Measurements from ENCODE around the gene USP36. TPM values are rescaled to one million over a fixed set of nuclear protein-coding genes. Genes with fewer than 3 reads are reported as not detected.
A peak's percentile ranks its signal among the peaks of the same experiment; 100 is the strongest.

The USP36 gene
- total and polyA plus RNA-seq, 4 donors, result 22.2 to 61.5 (median 44.9) TPM

GRCh38 chr17:78777881-78778280, 62.7 kb downstream of the USP36 start:
- Histone ChIP-seq H3K4me3 (no peak overlapping the region), H3K27me3 (ENCODE audit: control insufficient read depth in 3 of 3, insufficient read depth in 3 of 3, low read length in 2 of 3) (no peaks in the 10 kb centered on the region), H3K4me1 (ENCODE audit: control insufficient read depth in 5 of 5, insufficient read depth in 5 of 5, low read length in 5 of 5) (peaks cover 0 to 11% (median 5%) of the 10 kb centered on the region in 5 donors), H3K36me3 (ENCODE audit: control insufficient read depth in 4 of 4, insufficient read depth in 4 of 4, low read length in 4 of 4) (no peaks in the 10 kb centered on the region), H3K27ac (ENCODE audit: low read depth in 1 of 2, low read length in 1 of 2) (no peak overlapping the region), H3K9ac (ENCODE audit: insufficient read depth in 1 of 2, low read length in 2 of 2) (no peak overlapping the region), H3K9me3 (ENCODE audit: control insufficient read depth in 4 of 4, insufficient read depth in 3 of 4, low read length in 3 of 4) (no peaks in the 10 kb centered on the region)
- WGBS, 2 donors, result 84% methylated on average over 4 of the region's 4 CpGs
- no peak for TF ChIP-seq CTCF (IDR thresholded peaks at IDR 0.05; ENCODE audit: control extremely low read depth, extremely low read depth)
- ATAC-seq (ENCODE audit: insufficient read depth, low FRiP score) (no peak), DNase-seq (no peak)

GRCh38 chr17:78774956-78775571, 65.5 kb downstream of the USP36 start:
- DNase-seq, result no peak
- no peak for ATAC-seq (ENCODE audit: insufficient read depth, low FRiP score)
- no peak for TF ChIP-seq CTCF (IDR thresholded peaks at IDR 0.05; ENCODE audit: control extremely low read depth, extremely low read depth)
- Histone ChIP-seq H3K9ac (ENCODE audit: insufficient read depth in 1 of 2, low read length in 2 of 2) (no peak overlapping the region), H3K36me3 (ENCODE audit: control insufficient read depth in 4 of 4, insufficient read depth in 4 of 4, low read length in 4 of 4) (no peaks in the 10 kb centered on the region), H3K27ac (ENCODE audit: low read depth in 1 of 2, low read length in 1 of 2) (peak overlapping the region in 1 of 2 donors; percentile 74), H3K4me1 (ENCODE audit: control insufficient read depth in 5 of 5, insufficient read depth in 5 of 5, low read length in 5 of 5) (peaks cover 0 to 9% (median 5%) of the 10 kb centered on the region in 5 donors), H3K27me3 (ENCODE audit: control insufficient read depth in 3 of 3, insufficient read depth in 3 of 3, low read length in 2 of 3) (no peaks in the 10 kb centered on the region), H3K4me3 (no peak overlapping the region), H3K9me3 (ENCODE audit: control insufficient read depth in 4 of 4, insufficient read depth in 3 of 4, low read length in 3 of 4) (no peaks in the 10 kb centered on the region)
- WGBS, 2 donors, result 20 to 56% methylated on average over 12 of the region's 12 CpGs

- Histone ChIP-seq H3K9ac (ENCODE audit: insufficient read depth in 1 of 2, low read length in 2 of 2) (no peak overlapping the region), H3K4me1 (ENCODE audit: control insufficient read depth in 5 of 5, insufficient read depth in 5 of 5, low read length in 5 of 5) (peaks cover 0 to 9% (median 5%) of the 10 kb centered on the region in 5 donors), H3K4me3 (no peak overlapping the region), H3K9me3 (ENCODE audit: control insufficient read depth in 4 of 4, insufficient read depth in 3 of 4, low read length in 3 of 4) (no peaks in the 10 kb centered on the region), H3K27me3 (ENCODE audit: control insufficient read depth in 3 of 3, insufficient read depth in 3 of 3, low read length in 2 of 3) (no peaks in the 10 kb centered on the region), H3K27ac (ENCODE audit: low read depth in 1 of 2, low read length in 1 of 2) (peak overlapping the region in 1 of 2 donors; percentile 20), H3K36me3 (ENCODE audit: control insufficient read depth in 4 of 4, insufficient read depth in 4 of 4, low read length in 4 of 4) (peaks cover 0 to 2% (median 0%) of the 10 kb centered on the region in 4 donors)
- TF ChIP-seq CTCF (IDR thresholded peaks at IDR 0.05; ENCODE audit: control extremely low read depth, extremely low read depth), result no peak
- WGBS, 2 donors, result 29 to 67% methylated on average over 2 of the region's 2 CpGs
- DNase-seq, result no peak
- no peak for ATAC-seq (ENCODE audit: insufficient read depth, low FRiP score)
Measured at GRCh38 chr17:78774453-78774852, 66.2 kb downstream of the USP36 start.
